Breast epithelium (tissue), 3 donors: ENCODE results near the gene DRD3.

ENCODE experiments used
- CTCF ChIP-seq, 3 donors: fragments of 450-650 bp; IDR thresholded peaks; one replicate each; pipeline ENCODE4 v1.5.1; 2016 to 2017; ENCODE audit warnings: antibody characterized with exemption in 3 of 3, mild to moderate bottlenecking in 3 of 3, moderate library complexity in 3 of 3
- POLR2A ChIP-seq: fragments of 450-650 bp; IDR thresholded peaks from one replicate; pipeline ENCODE4 v1.6.1; 2016; ENCODE audit warnings: antibody characterized with exemption, mild to moderate bottlenecking, moderate library complexity
- POLR2AphosphoS5 ChIP-seq, 3 donors: sonication (generic); formaldehyde crosslinking; IDR thresholded peaks; one replicate each; pipeline ENCODE4 v1.6.1; 2017; ENCODE audit warnings: antibody characterized with exemption in 3 of 3

- TF ChIP-seq CTCF (IDR thresholded peaks at IDR 0.05) (no peak), POLR2A (no peak), POLR2AphosphoS5 (IDR thresholded peaks at IDR 0.05) (no peak)
Measured at GRCh38 chr3:114206342-114206741, 27.5 kb upstream of the DRD3 start.
